ENCODE data around the gene PRAMEF13.
"Not testable (repeated sequence)": the region's sequence is repeated elsewhere in the genome, so short reads cannot be mapped to it uniquely, and the experiment has no call there.

GRCh38 chr1:13239633-13240032 is 38.4 kb upstream of the PRAMEF13 start:
- TF ChIP-seq, protein P1, sequence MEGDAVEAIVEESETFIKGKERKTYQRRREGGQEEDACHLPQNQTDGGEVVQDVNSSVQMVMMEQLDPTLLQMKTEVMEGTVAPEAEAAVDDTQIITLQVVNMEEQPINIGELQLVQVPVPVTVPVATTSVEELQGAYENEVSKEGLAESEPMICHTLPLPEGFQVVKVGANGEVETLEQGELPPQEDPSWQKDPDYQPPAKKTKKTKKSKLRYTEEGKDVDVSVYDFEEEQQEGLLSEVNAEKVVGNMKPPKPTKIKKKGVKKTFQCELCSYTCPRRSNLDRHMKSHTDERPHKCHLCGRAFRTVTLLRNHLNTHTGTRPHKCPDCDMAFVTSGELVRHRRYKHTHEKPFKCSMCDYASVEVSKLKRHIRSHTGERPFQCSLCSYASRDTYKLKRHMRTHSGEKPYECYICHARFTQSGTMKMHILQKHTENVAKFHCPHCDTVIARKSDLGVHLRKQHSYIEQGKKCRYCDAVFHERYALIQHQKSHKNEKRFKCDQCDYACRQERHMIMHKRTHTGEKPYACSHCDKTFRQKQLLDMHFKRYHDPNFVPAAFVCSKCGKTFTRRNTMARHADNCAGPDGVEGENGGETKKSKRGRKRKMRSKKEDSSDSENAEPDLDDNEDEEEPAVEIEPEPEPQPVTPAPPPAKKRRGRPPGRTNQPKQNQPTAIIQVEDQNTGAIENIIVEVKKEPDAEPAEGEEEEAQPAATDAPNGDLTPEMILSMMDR (IDR thresholded peaks at IDR 0.05; ENCODE audit: poor library complexity, severe bottlenecking): not testable (repeated sequence)
- TF ChIP-seq MXI1 (conservative IDR thresholded peaks at IDR 0.05; ENCODE audit: poor library complexity, severe bottlenecking); POLR2AphosphoS5 (IDR thresholded peaks at IDR 0.05); EZH2 (IDR thresholded peaks at IDR 0.05; ENCODE audit: borderline replicate concordance, insufficient read depth, low read length, poor library complexity, severe bottlenecking): not testable (repeated sequence)
